ENCODE data around the gene REPIN1.

Gene REPIN1

GRCh38 chr7:150368096-150368883, at the start of gene REPIN1:
Gene REPIN1 (plus strand): TSS chr7:150368822. CDS start chr7:150369712, 890 bp downstream.
- peak; percentile 80 for DNase-seq

GRCh38 chr7:150321788-150322113, 46.9 kb upstream of the REPIN1 start:
- no peak for DNase-seq

GRCh38 chr7:150322114-150322832, 46.3 kb upstream of the REPIN1 start:
- DNase-seq, result peak; percentile 24

- no peak for DNase-seq
These were observed 45.6 kb upstream of the REPIN1 start, which contains the start of the genes ACTR3C and LRRC61 for GRCh38 chr7:150322833-150323681. Gene ACTR3C (minus strand): TSS chr7:150323545. CDS start chr7:150295296, 28,249 bp downstream. Gene LRRC61 (plus strand): TSS chr7:150323355. CDS start chr7:150336862, 13,507 bp downstream.

- no peak for DNase-seq
These were observed 44.8 kb upstream of the REPIN1 start for GRCh38 chr7:150323682-150324372.

GRCh38 chr7:150324373-150324961, 44.2 kb upstream of the REPIN1 start:
- DNase-seq, result no peak

- DNase-seq, result peak; percentile 92
These were observed 43.5 kb upstream of the REPIN1 start for GRCh38 chr7:150325110-150325611.

GRCh38 chr7:150325901-150326300, 42.7 kb upstream of the REPIN1 start:
- DNase-seq, result no peak

GRCh38 chr7:150326657-150327268, 41.9 kb upstream of the REPIN1 start:
- DNase-seq, result no peak

GRCh38 chr7:150327308-150327707, 41.3 kb upstream of the REPIN1 start:
- DNase-seq, result no peak

GRCh38 chr7:150329331-150330120, 39.1 kb upstream of the REPIN1 start:
- no peak for DNase-seq

GRCh38 chr7:150330211-150330885, 38.3 kb upstream of the REPIN1 start:
- DNase-seq, result no peak

GRCh38 chr7:150332852-150333635, 35.6 kb upstream of the REPIN1 start:
- DNase-seq, result no peak

GRCh38 chr7:150333659-150334058, 35.0 kb upstream of the REPIN1 start:
- no peak for DNase-seq

GRCh38 chr7:150334108-150334507, 34.5 kb upstream of the REPIN1 start:
- no peak for DNase-seq

- no peak for DNase-seq
These were observed 33.4 kb upstream of the REPIN1 start for GRCh38 chr7:150335108-150335773.

GRCh38 chr7:150335774-150336112, 32.9 kb upstream of the REPIN1 start:
- DNase-seq, result no peak

GRCh38 chr7:150336746-150337145, 31.9 kb upstream of the REPIN1 start:
- DNase-seq, result no peak

GRCh38 chr7:150337179-150337578, 31.4 kb upstream of the REPIN1 start:
- DNase-seq, result no peak

All from MV-4-11 (cell line).